Measurements from ENCODE around the gene DDX17. TPM values are rescaled to one million over a fixed set of nuclear protein-coding genes. Genes with fewer than 3 reads are reported as not detected.

DDX17 gene
- total RNA-seq, 1 experiment from 2014 or later: 343 TPM

GRCh38 chr22:38540701-38541100 lies 34.6 kb upstream of the DDX17 start:
- ChIA-PET POLR2A (ENCODE audit: low non-redundant PET) (no interaction called here), CTCF (no interaction called here)
- H3K4me1 ChIP-seq (ENCODE audit: insufficient read depth, low read length, poor library complexity, severe bottlenecking): no peaks in the 10 kb centered on the region
- TF ChIP-seq CTCF (conservative IDR thresholded peaks at IDR 0.05; ENCODE audit: low read depth, low read length) (no peak), EZH2 (IDR thresholded peaks at IDR 0.05; ENCODE audit: borderline replicate concordance, low read depth, low read length, poor library complexity, severe bottlenecking) (no peak)
- no peaks in the 10 kb centered on the region for H3K27me3 ChIP-seq (replicated peaks; ENCODE audit: insufficient read depth, low read depth, low read length, poor library complexity)
- no peaks in the 10 kb centered on the region for H3K36me3 ChIP-seq (ENCODE audit: insufficient read depth, low read length, poor library complexity, severe bottlenecking)
- no peak for DNase-seq (ENCODE audit: low spot score)
- BruUV-seq (replicated peaks): no TSS peak
- H3K9me3 ChIP-seq (ENCODE audit: low read depth, low read length, poor library complexity, severe bottlenecking): no peaks in the 10 kb centered on the region
- no peak overlapping the region for H3K4me3 ChIP-seq (ENCODE audit: low read depth, low read length, poor library complexity, severe bottlenecking)
- intact Hi-C loops (cut with micrococcal nuclease; ENCODE audit: unreplicated experiment): no loop called here
- H3K27ac ChIP-seq (ENCODE audit: low read depth, low read length, poor library complexity, severe bottlenecking): no peak overlapping the region

GRCh38 chr22:38531251-38531938 lies 25.3 kb upstream of the DDX17 start:
- peaks cover 15% of the 10 kb centered on the region for H3K4me1 ChIP-seq (ENCODE audit: insufficient read depth, low read length, poor library complexity, severe bottlenecking)
- intact Hi-C loops (cut with micrococcal nuclease; ENCODE audit: unreplicated experiment): no loop called here
- POLR2A ChIA-PET (ENCODE audit: low non-redundant PET): no interaction called here
- no peak overlapping the region for H3K27ac ChIP-seq (ENCODE audit: low read depth, low read length, poor library complexity, severe bottlenecking)
- no TSS peak for BruUV-seq (replicated peaks)
- H3K4me3 ChIP-seq (ENCODE audit: low read depth, low read length, poor library complexity, severe bottlenecking): no peak overlapping the region
- TF ChIP-seq CTCF (conservative IDR thresholded peaks at IDR 0.05; ENCODE audit: low read depth, low read length) (no peak), EZH2 (IDR thresholded peaks at IDR 0.05; ENCODE audit: borderline replicate concordance, low read depth, low read length, poor library complexity, severe bottlenecking) (no peak)
- H3K27me3 ChIP-seq (replicated peaks; ENCODE audit: insufficient read depth, low read depth, low read length, poor library complexity): no peaks in the 10 kb centered on the region
- no peaks in the 10 kb centered on the region for H3K9me3 ChIP-seq (ENCODE audit: low read depth, low read length, poor library complexity, severe bottlenecking)
- CTCF ChIA-PET: no interaction called here
- H3K36me3 ChIP-seq (ENCODE audit: insufficient read depth, low read length, poor library complexity, severe bottlenecking): no peaks in the 10 kb centered on the region
- DNase-seq (ENCODE audit: low spot score): peak; percentile 58

GRCh38 chr22:38524429-38524828 lies 18.3 kb upstream of the DDX17 start:
- ChIA-PET CTCF (no interaction called here), POLR2A (ENCODE audit: low non-redundant PET) (no interaction called here)
- no TSS peak for BruUV-seq (replicated peaks)

More at GRCh38 chr22:38524429-38524828, 18.3 kb upstream of the DDX17 start:
- Histone ChIP-seq H3K4me1 (ENCODE audit: insufficient read depth, low read length, poor library complexity, severe bottlenecking) (no peaks in the 10 kb centered on the region), H3K9me3 (ENCODE audit: low read depth, low read length, poor library complexity, severe bottlenecking) (no peaks in the 10 kb centered on the region), H3K4me3 (ENCODE audit: low read depth, low read length, poor library complexity, severe bottlenecking) (no peak overlapping the region), H3K27ac (ENCODE audit: low read depth, low read length, poor library complexity, severe bottlenecking) (no peak overlapping the region), H3K27me3 (replicated peaks; ENCODE audit: insufficient read depth, low read depth, low read length, poor library complexity) (no peaks in the 10 kb centered on the region), H3K36me3 (ENCODE audit: insufficient read depth, low read length, poor library complexity, severe bottlenecking) (no peaks in the 10 kb centered on the region)
- no peak for TF ChIP-seq EZH2 (IDR thresholded peaks at IDR 0.05; ENCODE audit: borderline replicate concordance, low read depth, low read length, poor library complexity, severe bottlenecking)
- TF ChIP-seq CTCF (conservative IDR thresholded peaks at IDR 0.05; ENCODE audit: low read depth, low read length): no peak
- intact Hi-C loops (cut with micrococcal nuclease; ENCODE audit: unreplicated experiment): no loop called here
- no peak for DNase-seq (ENCODE audit: low spot score)
